Measurements from ENCODE around the gene MDFIC. TPM values are rescaled to one million over a fixed set of nuclear protein-coding genes. Genes with fewer than 3 reads are reported as not detected.

MDFIC gene
- total RNA-seq, 3 donors from 2014 or later (not counting 1 experiment from before 2014, with no cell fraction given), result 19.1 to 24.0 (median 21.8) TPM

- intact Hi-C loops (cut with micrococcal nuclease), result no loop called here
- Histone ChIP-seq H3K36me3 (ENCODE audit: control insufficient read depth, insufficient read depth, low read length) (peaks cover 4% of the 10 kb centered on the region), H3K9me3 (ENCODE audit: control insufficient read depth, insufficient read depth, low read length) (no peaks in the 10 kb centered on the region), H3K27ac (ENCODE audit: low read length) (no peak overlapping the region), H3K4me3 (ENCODE audit: low read length) (no peak overlapping the region), H3K4me1 (ENCODE audit: control insufficient read depth, insufficient read depth, low read length) (peaks cover 4% of the 10 kb centered on the region), H3K27me3 (ENCODE audit: control insufficient read depth, insufficient read depth, low read length) (no peaks in the 10 kb centered on the region)
- WGBS (ENCODE audit: insufficient coverage), result no CpG with 5 or more reads among the region's 2 CpGs
- Mint-ChIP-seq H3K9me3 (no peaks in the 10 kb centered on the region), H3K36me3 (no peaks in the 10 kb centered on the region), H3K4me3 (no peak overlapping the region), H3K4me1 (peaks cover 32 to 38% of the 10 kb centered on the region in 2 donors), H3K27ac (no peak overlapping the region), H3K27me3 (ENCODE audit: low read depth in 2 of 2) (no peaks in the 10 kb centered on the region)
- TF ChIP-seq CTCF (IDR thresholded peaks at IDR 0.05), result no peak
- no peak for DNase-seq
- ATAC-seq, result no peak
Measured at GRCh38 chr7:114975401-114975800, 53.5 kb downstream of the MDFIC start.

- intact Hi-C loops (cut with micrococcal nuclease), result no loop called here
- WGBS (ENCODE audit: insufficient coverage), result 100% methylated on average over 1 of the region's 4 CpGs
- Mint-ChIP-seq H3K27ac (no peak overlapping the region), H3K36me3 (no peaks in the 10 kb centered on the region), H3K4me3 (no peak overlapping the region), H3K9me3 (no peaks in the 10 kb centered on the region), H3K4me1 (peaks cover 35 to 39% of the 10 kb centered on the region in 2 donors), H3K27me3 (ENCODE audit: low read depth in 2 of 2) (no peaks in the 10 kb centered on the region)
- no peak for TF ChIP-seq CTCF (IDR thresholded peaks at IDR 0.05)
- DNase-seq (no peak), ATAC-seq (no peak)
- Histone ChIP-seq H3K4me3 (ENCODE audit: low read length) (no peak overlapping the region), H3K4me1 (ENCODE audit: control insufficient read depth, insufficient read depth, low read length) (no peaks in the 10 kb centered on the region), H3K9me3 (ENCODE audit: control insufficient read depth, insufficient read depth, low read length) (no peaks in the 10 kb centered on the region), H3K27ac (ENCODE audit: low read length) (no peak overlapping the region), H3K27me3 (ENCODE audit: control insufficient read depth, insufficient read depth, low read length) (no peaks in the 10 kb centered on the region), H3K36me3 (ENCODE audit: control insufficient read depth, insufficient read depth, low read length) (peaks cover 7% of the 10 kb centered on the region)
Measured at GRCh38 chr7:114976666-114977065, 54.8 kb downstream of the MDFIC start.

- Mint-ChIP-seq H3K4me3 (no peak overlapping the region), H3K27me3 (ENCODE audit: low read depth in 2 of 2) (no peaks in the 10 kb centered on the region), H3K9me3 (no peaks in the 10 kb centered on the region), H3K27ac (no peak overlapping the region), H3K36me3 (no peaks in the 10 kb centered on the region), H3K4me1 (peaks cover 37 to 45% of the 10 kb centered on the region in 2 donors)
- intact Hi-C loops (cut with micrococcal nuclease), result no loop called here
- Histone ChIP-seq H3K36me3 (ENCODE audit: control insufficient read depth, insufficient read depth, low read length) (peaks cover 7% of the 10 kb centered on the region), H3K4me3 (ENCODE audit: low read length) (no peak overlapping the region), H3K27me3 (ENCODE audit: control insufficient read depth, insufficient read depth, low read length) (no peaks in the 10 kb centered on the region), H3K9me3 (ENCODE audit: control insufficient read depth, insufficient read depth, low read length) (no peaks in the 10 kb centered on the region), H3K27ac (ENCODE audit: low read length) (no peak overlapping the region), H3K4me1 (ENCODE audit: control insufficient read depth, insufficient read depth, low read length) (peaks cover under 1% of the 10 kb centered on the region)
- DNase-seq (no peak), ATAC-seq (no peak)
- WGBS (ENCODE audit: insufficient coverage), result no CpG with 5 or more reads among the region's 1 CpG
- TF ChIP-seq CTCF (IDR thresholded peaks at IDR 0.05), result no peak
Measured at GRCh38 chr7:114977277-114977676, 55.4 kb downstream of the MDFIC start.

GRCh38 chr7:114979388-114979787 lies 57.5 kb downstream of the MDFIC start:
- TF ChIP-seq CTCF (IDR thresholded peaks at IDR 0.05), result no peak
- Histone ChIP-seq H3K36me3 (ENCODE audit: control insufficient read depth, insufficient read depth, low read length) (peaks cover 13% of the 10 kb centered on the region), H3K27me3 (ENCODE audit: control insufficient read depth, insufficient read depth, low read length) (no peaks in the 10 kb centered on the region), H3K9me3 (ENCODE audit: control insufficient read depth, insufficient read depth, low read length) (no peaks in the 10 kb centered on the region), H3K4me1 (ENCODE audit: control insufficient read depth, insufficient read depth, low read length) (peaks cover 3% of the 10 kb centered on the region), H3K4me3 (ENCODE audit: low read length) (no peak overlapping the region), H3K27ac (ENCODE audit: low read length) (no peak overlapping the region)
- WGBS (ENCODE audit: insufficient coverage), result 33% methylated on average over 7 of the region's 7 CpGs
- peaks cover 34 to 40% of the 10 kb centered on the region in 2 donors for H3K4me1 Mint-ChIP-seq
- intact Hi-C loops (cut with micrococcal nuclease), result no loop called here
- no peak overlapping the region for H3K27ac Mint-ChIP-seq
- ATAC-seq (no peak), DNase-seq (no peak)
- H3K9me3 Mint-ChIP-seq, result no peaks in the 10 kb centered on the region
- no peaks in the 10 kb centered on the region for H3K36me3 Mint-ChIP-seq
- H3K4me3 Mint-ChIP-seq, result no peak overlapping the region
- no peaks in the 10 kb centered on the region for H3K27me3 Mint-ChIP-seq (ENCODE audit: low read depth in 2 of 2)

Measured in natural killer cell (primary cell).